HG03060 (cell line): ENCODE measurements around the gene PTPN6.

ENCODE experiments used
- ATAC-seq: cut with Tn5 transposase; IDR thresholded peaks from one replicate; pipeline ENCODE4 v1.9.1; 2021; ENCODE audit warnings: low read depth, moderate number of reproducible peaks; ENCODE audit not compliant: unreplicated experiment

PTPN6 gene

DNA sequence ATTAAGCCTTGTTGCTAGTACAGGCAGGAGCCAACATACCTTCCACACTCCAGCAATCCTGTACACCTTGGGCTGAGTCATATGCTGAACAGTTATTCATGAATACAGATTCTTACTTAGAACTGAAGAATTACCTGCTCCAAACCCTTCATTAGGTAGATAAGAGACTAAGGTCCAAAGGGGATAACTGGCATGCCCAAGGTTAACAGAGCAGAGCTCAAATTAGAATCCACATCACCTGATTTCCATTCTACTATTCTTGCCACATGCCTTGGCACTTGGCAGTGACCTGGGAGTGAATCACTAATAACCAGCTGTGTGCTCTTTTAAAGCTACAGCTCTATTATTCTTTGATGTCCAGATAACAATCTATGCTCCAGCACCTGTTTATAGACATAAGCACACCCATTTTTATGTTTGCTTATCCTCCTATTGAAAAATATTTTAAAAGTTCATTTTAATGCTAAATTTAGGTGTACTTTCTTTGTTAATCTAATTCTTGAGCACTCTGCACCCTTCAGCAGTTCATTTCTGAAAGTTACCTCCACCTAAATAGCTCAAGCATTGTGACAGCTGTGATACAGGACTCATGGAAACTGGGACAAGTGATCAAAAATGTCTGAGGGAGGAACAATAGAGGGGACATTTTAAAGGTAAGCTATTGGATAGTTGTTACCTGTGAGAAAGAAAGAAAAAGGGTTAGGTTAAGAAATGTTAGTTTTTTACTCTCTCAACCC, 47.7 kb downstream of the PTPN6 start:
- no peak for ATAC-seq

DNA sequence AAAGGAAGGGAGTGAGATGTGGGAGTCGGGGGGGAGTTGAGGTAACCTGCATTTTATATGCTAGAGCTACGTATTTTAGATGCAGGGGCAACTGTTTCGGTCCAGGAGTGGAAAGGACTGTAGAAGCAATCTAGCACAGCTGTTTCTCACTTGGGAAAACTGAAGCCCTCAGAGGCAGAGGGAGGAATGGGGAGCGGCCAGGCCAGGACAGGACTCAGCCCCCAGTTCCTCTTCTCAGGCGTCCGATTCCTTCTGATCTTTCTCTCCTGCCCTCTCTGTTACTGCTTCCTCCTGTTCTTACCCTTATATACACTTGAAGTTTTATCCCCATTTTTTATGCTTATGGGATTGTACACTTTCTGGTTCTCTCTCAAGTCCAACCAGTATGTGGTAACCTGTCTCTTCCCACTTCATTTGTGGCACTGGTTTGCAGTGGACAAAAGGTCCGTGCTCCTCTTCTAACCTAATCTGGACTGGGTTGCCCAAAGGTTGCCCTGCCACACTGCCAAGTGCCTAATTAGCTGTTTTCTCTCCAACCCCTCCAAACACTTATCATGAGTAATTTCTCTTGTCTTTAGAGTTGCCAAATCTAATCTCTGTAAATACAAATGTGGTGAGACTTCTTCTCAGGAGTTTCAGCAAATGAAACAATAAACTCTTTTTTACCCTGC, 50.9 kb downstream of the PTPN6 start:
- no peak for ATAC-seq

DNA sequence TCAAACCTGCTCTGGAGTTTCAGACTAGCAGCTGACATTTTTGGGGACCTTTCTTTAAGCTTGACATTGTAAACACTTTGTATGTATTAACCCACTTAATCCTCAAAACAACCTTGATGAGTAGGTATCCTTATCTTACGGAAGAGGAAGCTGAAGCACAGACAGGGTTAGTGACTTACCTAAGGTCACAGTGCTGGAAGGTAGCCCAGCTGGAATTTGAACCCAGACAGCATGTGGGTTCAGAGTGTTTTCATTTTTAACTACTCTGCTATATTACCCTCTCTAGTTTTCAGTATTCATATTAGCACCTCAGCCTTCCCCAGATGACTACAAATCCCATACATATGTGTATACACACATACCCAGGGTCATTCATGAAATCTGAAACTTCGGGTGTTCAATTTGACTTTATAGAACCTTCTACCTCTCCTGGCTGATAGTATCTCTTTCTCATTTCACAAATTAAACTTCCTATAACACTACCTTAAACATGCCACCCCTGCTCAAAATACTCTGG, 53.2 kb downstream of the PTPN6 start:
- ATAC-seq = no peak

DNA sequence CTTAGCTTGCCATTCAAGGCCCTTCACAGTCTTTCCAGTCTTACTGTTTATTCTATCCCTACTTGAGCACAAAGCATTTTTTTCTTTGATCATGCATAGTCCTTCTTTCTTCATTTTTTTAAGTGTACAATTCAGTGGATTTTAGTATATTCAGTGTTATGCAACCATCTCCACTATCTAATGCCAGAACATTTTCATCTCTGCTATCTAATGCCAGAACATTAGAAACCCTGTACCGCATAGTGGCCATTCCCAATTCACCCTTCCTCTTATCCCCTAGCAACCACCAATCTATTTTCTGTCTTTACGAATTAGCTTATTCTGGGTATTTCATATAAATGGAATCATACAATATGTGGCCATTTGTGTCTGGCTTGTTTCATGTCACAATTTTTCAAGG, 53.7 kb downstream of the PTPN6 start:
- ATAC-seq = no peak

DNA sequence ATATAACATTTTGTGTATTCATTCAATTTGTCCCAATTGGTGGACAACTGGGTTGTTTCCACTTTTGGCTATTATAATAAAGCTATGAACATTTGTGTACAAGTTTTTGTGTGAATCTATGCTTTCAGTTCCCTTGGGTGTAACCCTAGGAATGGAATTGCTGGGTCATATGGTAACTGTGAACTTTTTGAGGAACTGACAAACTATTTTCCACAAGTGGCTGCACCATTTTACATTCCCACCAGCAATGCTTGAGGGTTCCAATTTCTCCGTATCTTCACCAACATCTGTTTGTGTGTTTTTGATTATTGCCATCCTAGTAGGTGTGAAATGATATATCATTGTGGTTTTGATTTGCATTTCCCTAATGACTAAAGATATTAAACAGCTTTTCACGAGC, 54.2 kb downstream of the PTPN6 start:
- ATAC-seq = no peak

DNA sequence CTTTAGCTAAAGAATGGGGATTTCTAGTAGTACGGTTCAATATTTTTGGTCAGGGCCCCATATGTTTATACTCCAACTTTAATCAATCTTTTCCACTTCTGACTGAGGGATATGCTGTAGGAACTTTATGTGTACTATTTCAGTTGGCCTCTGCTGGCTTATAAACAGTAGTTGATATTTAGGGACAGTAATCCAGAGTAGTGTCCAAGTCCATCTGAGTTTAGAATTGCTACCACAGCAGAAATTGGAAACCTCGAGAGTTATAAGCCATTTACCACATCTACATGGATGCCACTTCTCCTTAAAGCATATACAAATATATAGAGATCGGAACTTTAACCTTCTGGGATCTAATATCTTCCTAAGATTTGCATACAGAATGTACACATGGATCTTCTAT, 55.5 kb downstream of the PTPN6 start:
- no peak for ATAC-seq

DNA sequence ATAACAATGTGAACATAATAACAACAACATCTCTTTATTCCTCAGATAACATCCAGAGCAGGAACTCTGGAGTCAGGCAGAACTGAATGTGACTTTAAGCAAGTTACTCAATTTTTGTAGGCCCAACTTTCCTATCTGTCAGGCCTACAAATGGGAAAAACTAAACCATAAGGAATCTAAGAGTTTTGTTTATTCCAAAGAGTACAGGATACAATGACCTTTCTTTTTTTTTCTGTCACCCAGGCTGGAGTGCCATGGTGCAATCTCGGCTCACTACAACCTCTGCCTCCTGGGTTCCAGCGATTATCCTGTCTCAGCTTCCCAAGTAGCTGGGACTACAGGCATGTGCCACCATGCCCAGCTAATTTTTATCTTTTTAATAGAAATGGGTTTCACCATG, 57.7 kb downstream of the PTPN6 start:
- no peak for ATAC-seq

DNA sequence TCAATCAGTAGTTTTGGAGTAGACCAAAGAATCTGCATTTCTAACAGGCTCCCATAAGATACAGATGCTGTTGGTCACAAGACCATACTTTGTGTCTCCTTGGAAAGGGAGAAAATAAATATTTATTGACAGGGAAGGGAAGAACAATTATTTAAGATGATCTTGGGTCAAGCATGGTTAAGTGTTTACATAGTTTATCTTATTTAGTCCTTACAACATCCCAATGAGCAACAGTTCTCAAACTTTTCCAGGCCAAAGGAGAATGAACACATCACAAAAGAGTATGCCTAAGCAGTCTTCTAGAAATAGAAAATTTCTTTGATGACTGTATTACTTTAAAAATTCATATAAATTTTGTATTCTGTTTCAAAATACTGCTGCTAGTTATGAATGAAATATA, 58.4 kb downstream of the PTPN6 start:
- ATAC-seq = no peak
